ENCODE results near the gene WWOX.

- TF ChIP-seq, protein P1, sequence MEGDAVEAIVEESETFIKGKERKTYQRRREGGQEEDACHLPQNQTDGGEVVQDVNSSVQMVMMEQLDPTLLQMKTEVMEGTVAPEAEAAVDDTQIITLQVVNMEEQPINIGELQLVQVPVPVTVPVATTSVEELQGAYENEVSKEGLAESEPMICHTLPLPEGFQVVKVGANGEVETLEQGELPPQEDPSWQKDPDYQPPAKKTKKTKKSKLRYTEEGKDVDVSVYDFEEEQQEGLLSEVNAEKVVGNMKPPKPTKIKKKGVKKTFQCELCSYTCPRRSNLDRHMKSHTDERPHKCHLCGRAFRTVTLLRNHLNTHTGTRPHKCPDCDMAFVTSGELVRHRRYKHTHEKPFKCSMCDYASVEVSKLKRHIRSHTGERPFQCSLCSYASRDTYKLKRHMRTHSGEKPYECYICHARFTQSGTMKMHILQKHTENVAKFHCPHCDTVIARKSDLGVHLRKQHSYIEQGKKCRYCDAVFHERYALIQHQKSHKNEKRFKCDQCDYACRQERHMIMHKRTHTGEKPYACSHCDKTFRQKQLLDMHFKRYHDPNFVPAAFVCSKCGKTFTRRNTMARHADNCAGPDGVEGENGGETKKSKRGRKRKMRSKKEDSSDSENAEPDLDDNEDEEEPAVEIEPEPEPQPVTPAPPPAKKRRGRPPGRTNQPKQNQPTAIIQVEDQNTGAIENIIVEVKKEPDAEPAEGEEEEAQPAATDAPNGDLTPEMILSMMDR (conservative IDR thresholded peaks at IDR 0.05; ENCODE audit: low read depth, low read length), result no peak
- no peak for TF ChIP-seq RAD21 (IDR thresholded peaks at IDR 0.05; ENCODE audit: low read length)
Observed at GRCh38 chr16:78993346-78993745, 893.9 kb downstream of the WWOX start.
